HG03066 (cell line): ENCODE results near the gene PMS2.
"Not testable (repeated sequence)": the region's sequence is repeated elsewhere in the genome, so short reads cannot be mapped to it uniquely, and the experiment has no call there.

Experiments
- ATAC-seq: cut with Tn5 transposase; IDR thresholded peaks from one replicate; pipeline ENCODE4 v1.9.1; 2021; ENCODE audit warnings: low read depth; ENCODE audit not compliant: unreplicated experiment

PMS2 gene

DNA sequence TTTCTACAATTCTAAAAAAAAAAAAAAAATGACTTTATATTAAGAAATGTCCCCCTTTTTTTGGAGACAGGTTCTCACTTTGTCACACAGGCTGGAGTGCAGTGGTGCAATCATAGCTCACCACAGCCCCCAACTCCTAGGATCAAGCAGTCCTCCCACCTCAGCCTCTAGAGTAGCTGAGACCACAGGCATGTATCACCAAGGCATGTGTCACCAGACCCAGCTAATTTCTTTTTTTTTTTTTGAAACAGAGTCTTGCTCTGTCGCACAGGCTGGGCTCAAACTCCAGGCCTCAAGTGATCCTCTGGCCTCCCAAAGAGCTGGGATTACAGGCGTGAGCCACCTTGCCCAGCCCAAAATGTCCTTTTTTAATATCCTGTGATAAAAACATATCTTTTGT lies 84.7 kb downstream of the PMS2 start:
- ATAC-seq: not testable (repeated sequence)
